Heart left ventricle (tissue), 13 donors: Measurements from ENCODE around the gene CFAP300.

Experiments used
- POLR2A ChIP-seq, 2 donors: fragments of 450-650 bp; IDR thresholded peaks; one replicate each; pipeline ENCODE4 v1.6.1; 2017; ENCODE audit warnings: antibody characterized with exemption in 2 of 2, mild to moderate bottlenecking in 2 of 2, moderate library complexity in 2 of 2
- TF ChIP-seq, protein P1 (sequence below), 12 donors: fragments of 200-600 bp; sonication (generic) in 4 of 12; IDR thresholded peaks; one replicate each; pipeline versions ENCODE4 v1.5.0 to v1.8.0; 2018 to 2022; ENCODE audit warnings: antibody characterized with exemption in 12 of 12, mild to moderate bottlenecking in 5 of 12
- donor health status: ischemic (EF 13 %, LVEDD 7.1; RV severe dilation, severe dysfunction).
- donor health status: DM: no; HTN: yes; CAD: no.
- donor health status: DM: no; HTN: no; CAD: no.
- donor health status: ischemic (EF 25% LVEDD 6.9; RV normal size, moderate dysfunction).
- donor health status: ischemic (EF 25% LVEDD 5.7; RV mildly dilated, moderate dysfunction).
- donor health status: ischemic (EF 35%, LVEDD 5.7; RV mildly dilated, moderate dysfunction).
- donor health status: nonischemic (EF 11% LVEDD 7.7; RV severe dilation, severe dysfunction).
- donor health status: DM: yes; HTN: yes; CAD: no.
- donor health status: PGD.
- donor health status: ischemic (EF 29% LVEDD 5.4; RV normal size, mild dysfunction).
- donor health status: nonischemic (EF 23%, LVEDD 6.1; RV moderate dilation, normal function).

DNA sequence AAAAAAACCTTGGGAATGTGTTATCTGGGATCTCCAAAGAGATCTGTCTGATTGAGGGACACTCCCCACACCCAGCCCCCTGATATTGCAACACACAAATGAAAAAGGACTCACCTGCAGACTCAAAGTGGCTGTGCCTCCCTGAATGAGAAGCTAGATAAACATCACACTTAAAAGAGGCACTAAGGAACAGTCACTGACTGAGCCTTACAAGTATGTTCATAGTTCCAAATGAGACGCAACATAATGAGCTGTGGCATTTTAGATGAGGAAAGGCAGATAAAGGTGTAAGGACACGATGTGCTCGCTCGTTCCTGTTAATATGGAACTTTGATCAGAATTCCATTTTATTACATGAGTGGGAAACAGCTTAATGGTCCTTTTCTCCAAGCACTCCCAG lies 21.0 kb upstream of the CFAP300 start:
- TF ChIP-seq, protein P1, sequence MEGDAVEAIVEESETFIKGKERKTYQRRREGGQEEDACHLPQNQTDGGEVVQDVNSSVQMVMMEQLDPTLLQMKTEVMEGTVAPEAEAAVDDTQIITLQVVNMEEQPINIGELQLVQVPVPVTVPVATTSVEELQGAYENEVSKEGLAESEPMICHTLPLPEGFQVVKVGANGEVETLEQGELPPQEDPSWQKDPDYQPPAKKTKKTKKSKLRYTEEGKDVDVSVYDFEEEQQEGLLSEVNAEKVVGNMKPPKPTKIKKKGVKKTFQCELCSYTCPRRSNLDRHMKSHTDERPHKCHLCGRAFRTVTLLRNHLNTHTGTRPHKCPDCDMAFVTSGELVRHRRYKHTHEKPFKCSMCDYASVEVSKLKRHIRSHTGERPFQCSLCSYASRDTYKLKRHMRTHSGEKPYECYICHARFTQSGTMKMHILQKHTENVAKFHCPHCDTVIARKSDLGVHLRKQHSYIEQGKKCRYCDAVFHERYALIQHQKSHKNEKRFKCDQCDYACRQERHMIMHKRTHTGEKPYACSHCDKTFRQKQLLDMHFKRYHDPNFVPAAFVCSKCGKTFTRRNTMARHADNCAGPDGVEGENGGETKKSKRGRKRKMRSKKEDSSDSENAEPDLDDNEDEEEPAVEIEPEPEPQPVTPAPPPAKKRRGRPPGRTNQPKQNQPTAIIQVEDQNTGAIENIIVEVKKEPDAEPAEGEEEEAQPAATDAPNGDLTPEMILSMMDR (IDR thresholded peaks at IDR 0.05): no peak
- TF ChIP-seq POLR2A (IDR thresholded peaks at IDR 0.05): no peak
